NB4 (cell line): ENCODE results near the gene FKBP14.

ENCODE experiments used
- MAX ChIP-seq: IDR thresholded peaks from 2 replicates; pipeline ENCODE4 v1.6.1; 2011; ENCODE audit warnings: low read depth, low read length
- MYC ChIP-seq: IDR thresholded peaks from 2 replicates; pipeline ENCODE4 v1.6.1; 2011; ENCODE audit warnings: low read depth, low read length
- POLR2A ChIP-seq: IDR thresholded peaks from 2 replicates; pipeline ENCODE4 v1.6.1; 2011; ENCODE audit warnings: mild to moderate bottlenecking; ENCODE audit not compliant: insufficient read length; ENCODE audit errors: extremely low read depth
- TF ChIP-seq, protein P1 (sequence below): IDR thresholded peaks from one replicate; pipeline ENCODE4 v1.5.1; 2012; ENCODE audit warnings: low read depth, low read length

- TF ChIP-seq POLR2A (no peak), MAX (no peak), MYC (no peak)
- TF ChIP-seq, protein P1, sequence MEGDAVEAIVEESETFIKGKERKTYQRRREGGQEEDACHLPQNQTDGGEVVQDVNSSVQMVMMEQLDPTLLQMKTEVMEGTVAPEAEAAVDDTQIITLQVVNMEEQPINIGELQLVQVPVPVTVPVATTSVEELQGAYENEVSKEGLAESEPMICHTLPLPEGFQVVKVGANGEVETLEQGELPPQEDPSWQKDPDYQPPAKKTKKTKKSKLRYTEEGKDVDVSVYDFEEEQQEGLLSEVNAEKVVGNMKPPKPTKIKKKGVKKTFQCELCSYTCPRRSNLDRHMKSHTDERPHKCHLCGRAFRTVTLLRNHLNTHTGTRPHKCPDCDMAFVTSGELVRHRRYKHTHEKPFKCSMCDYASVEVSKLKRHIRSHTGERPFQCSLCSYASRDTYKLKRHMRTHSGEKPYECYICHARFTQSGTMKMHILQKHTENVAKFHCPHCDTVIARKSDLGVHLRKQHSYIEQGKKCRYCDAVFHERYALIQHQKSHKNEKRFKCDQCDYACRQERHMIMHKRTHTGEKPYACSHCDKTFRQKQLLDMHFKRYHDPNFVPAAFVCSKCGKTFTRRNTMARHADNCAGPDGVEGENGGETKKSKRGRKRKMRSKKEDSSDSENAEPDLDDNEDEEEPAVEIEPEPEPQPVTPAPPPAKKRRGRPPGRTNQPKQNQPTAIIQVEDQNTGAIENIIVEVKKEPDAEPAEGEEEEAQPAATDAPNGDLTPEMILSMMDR: no peak
These were observed 6.5 kb downstream of the FKBP14 start for GRCh38 chr7:30019960-30020359.
